HEK293 (cell line): ENCODE data around the gene SCN1A.

ENCODE experiments used
- CTCF ChIA-PET: fragments of 350-600 bp; formaldehyde crosslinking; extraction: SDS; loops from one replicate; lab custom pipeline; 2021; ENCODE audit warnings: antibody characterized with exemption; lab: Yijun Ruan, JAX
- POLR2A ChIA-PET: fragments of 300-600 bp; formaldehyde crosslinking; extraction: SDS; loops from one replicate; lab custom pipeline; 2020; ENCODE audit warnings: antibody characterized with exemption, inconsistent platforms; lab: Yijun Ruan, JAX
- H3K27ac ChIP-seq: fragments of 200-500 bp; sonication (Bioruptor generic); 2 replicates; pipeline ENCODE4 v1.5.1; 2014; ENCODE audit warnings: low read depth, low read length, control low read depth, inconsistent platforms; ENCODE audit errors: extremely low read depth
- H3K36me3 ChIP-seq, 2 experiments: fragments of 200-500 bp in 1 of 2; sonication (Bioruptor generic) in 1 of 2; 1 replicate in 1 of 2; 2 replicates in 1 of 2; pipeline ENCODE4 v1.5.1; 2014 to 2017; ENCODE audit warnings: inconsistent platforms in 2 of 2, low read length in 2 of 2; ENCODE audit not compliant: control insufficient read depth in 2 of 2, insufficient read depth in 1 of 2
- H3K4me1 ChIP-seq: fragments of 200-500 bp; sonication (Bioruptor generic); 2 replicates; pipeline ENCODE4 v1.5.1; 2014; ENCODE audit warnings: mild to moderate bottlenecking, low read length, inconsistent platforms; ENCODE audit not compliant: control insufficient read depth, insufficient read depth
- H3K4me3 ChIP-seq: 2 replicates; pipeline ENCODE4 v1.5.1; 2011; ENCODE audit warnings: low read depth, mild to moderate bottlenecking, control low read depth, low read length, moderate library complexity
- H3K9me3 ChIP-seq: fragments of 200-500 bp; sonication (Bioruptor generic); 2 replicates; pipeline ENCODE4 v1.5.1; 2014; ENCODE audit warnings: low read depth, low read length, inconsistent platforms; ENCODE audit not compliant: control insufficient read depth, insufficient read depth
- BCL11A ChIP-seq: fragments of 450-650 bp; formaldehyde crosslinking; IDR thresholded peaks from 2 replicates; pipeline ENCODE4 v1.5.1; 2016; ENCODE audit warnings: low read depth, missing biosample characterization, missing genetic modification characterization
- GLI2 ChIP-seq: fragments of 450-650 bp; formaldehyde crosslinking; IDR thresholded peaks from 2 replicates; pipeline ENCODE4; 2017; ENCODE audit warnings: missing biosample characterization, missing genetic modification characterization, low read depth, borderline replicate concordance
- KLF1 ChIP-seq: fragments of 450-650 bp; formaldehyde crosslinking; IDR thresholded peaks from 2 replicates; pipeline ENCODE4 v1.5.1; 2016; ENCODE audit warnings: missing biosample characterization, missing genetic modification characterization
- KLF7 ChIP-seq: fragments of 450-650 bp; formaldehyde crosslinking; IDR thresholded peaks from 2 replicates; pipeline ENCODE4 v1.5.1; 2016; ENCODE audit warnings: missing biosample characterization, missing genetic modification characterization, borderline replicate concordance
- ZBTB26 ChIP-seq: fragments of 450-650 bp; formaldehyde crosslinking; optimal IDR thresholded peaks from 2 replicates; pipeline ENCODE3; 2016; ENCODE audit warnings: missing biosample characterization, mild to moderate bottlenecking, missing genetic modification characterization
- ZFP69B ChIP-seq: fragments of 450-650 bp; formaldehyde crosslinking; IDR thresholded peaks from 2 replicates; pipeline ENCODE4 v1.5.1; 2016; ENCODE audit warnings: missing biosample characterization, missing genetic modification characterization
- ZNF112 ChIP-seq: fragments of 450-650 bp; formaldehyde crosslinking; IDR thresholded peaks from 2 replicates; pipeline ENCODE4 v1.5.0; 2017; ENCODE audit warnings: missing biosample characterization, missing genetic modification characterization
- ZNF138 ChIP-seq: fragments of 450-650 bp; formaldehyde crosslinking; IDR thresholded peaks from 2 replicates; pipeline ENCODE4 v1.5.1; 2016; ENCODE audit warnings: missing biosample characterization, missing genetic modification characterization, borderline replicate concordance
- ZNF174 ChIP-seq: fragments of 450-650 bp; formaldehyde crosslinking; IDR thresholded peaks from 2 replicates; pipeline ENCODE4 v1.5.0; 2017; ENCODE audit warnings: missing biosample characterization, mild to moderate bottlenecking, missing genetic modification characterization
- ZNF239 ChIP-seq: fragments of 450-650 bp; formaldehyde crosslinking; IDR thresholded peaks from 2 replicates; pipeline ENCODE4 v1.5.1; 2016; ENCODE audit warnings: missing biosample characterization, missing genetic modification characterization
- ZNF623 ChIP-seq: fragments of 450-650 bp; formaldehyde crosslinking; IDR thresholded peaks from 2 replicates; pipeline ENCODE4 v1.5.1; 2016; ENCODE audit warnings: missing biosample characterization, missing genetic modification characterization
- ZNF624 ChIP-seq: fragments of 450-650 bp; formaldehyde crosslinking; IDR thresholded peaks from 2 replicates; pipeline ENCODE4 v1.5.1; 2017; ENCODE audit warnings: missing biosample characterization, missing genetic modification characterization
- ZNF76 ChIP-seq: fragments of 450-650 bp; formaldehyde crosslinking; IDR thresholded peaks from 2 replicates; pipeline ENCODE4; 2016; ENCODE audit warnings: low read depth, missing biosample characterization, missing genetic modification characterization, borderline replicate concordance
- TF ChIP-seq, protein P1 (sequence below): fragments of 450-650 bp; formaldehyde crosslinking; IDR thresholded peaks from 2 replicates; pipeline ENCODE4 v1.5.1; 2017; ENCODE audit warnings: missing biosample characterization, missing genetic modification characterization
- TF ChIP-seq, protein P2 (sequence below): fragments of 450-650 bp; formaldehyde crosslinking; IDR thresholded peaks from 2 replicates; pipeline ENCODE4 v1.5.1; 2016; ENCODE audit warnings: missing biosample characterization, missing genetic modification characterization
- TF ChIP-seq, protein P3 (sequence below): fragments of 450-650 bp; formaldehyde crosslinking; IDR thresholded peaks from 2 replicates; pipeline ENCODE4 v1.5.1; 2017; ENCODE audit warnings: missing biosample characterization, missing genetic modification characterization
- TF ChIP-seq, protein P4 (sequence below): fragments of 450-650 bp; formaldehyde crosslinking; IDR thresholded peaks from 2 replicates; pipeline ENCODE4 v1.5.1; 2017; ENCODE audit warnings: missing biosample characterization, missing genetic modification characterization

The SCN1A gene

GRCh38 chr2:166135152-166135848 is 7.5 kb upstream of the SCN1A start:
- no peaks in the 10 kb centered on the region for H3K9me3 ChIP-seq
- no peak overlapping the region for H3K4me3 ChIP-seq
- TF ChIP-seq, protein P1, sequence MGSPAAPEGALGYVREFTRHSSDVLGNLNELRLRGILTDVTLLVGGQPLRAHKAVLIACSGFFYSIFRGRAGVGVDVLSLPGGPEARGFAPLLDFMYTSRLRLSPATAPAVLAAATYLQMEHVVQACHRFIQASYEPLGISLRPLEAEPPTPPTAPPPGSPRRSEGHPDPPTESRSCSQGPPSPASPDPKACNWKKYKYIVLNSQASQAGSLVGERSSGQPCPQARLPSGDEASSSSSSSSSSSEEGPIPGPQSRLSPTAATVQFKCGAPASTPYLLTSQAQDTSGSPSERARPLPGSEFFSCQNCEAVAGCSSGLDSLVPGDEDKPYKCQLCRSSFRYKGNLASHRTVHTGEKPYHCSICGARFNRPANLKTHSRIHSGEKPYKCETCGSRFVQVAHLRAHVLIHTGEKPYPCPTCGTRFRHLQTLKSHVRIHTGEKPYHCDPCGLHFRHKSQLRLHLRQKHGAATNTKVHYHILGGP = no peak
- H3K36me3 ChIP-seq = no peaks in the 10 kb centered on the region
- ChIA-PET CTCF (no interaction called here), POLR2A (no interaction called here)
- H3K27ac ChIP-seq = no peak overlapping the region
- H3K4me1 ChIP-seq = no peaks in the 10 kb centered on the region

DNA sequence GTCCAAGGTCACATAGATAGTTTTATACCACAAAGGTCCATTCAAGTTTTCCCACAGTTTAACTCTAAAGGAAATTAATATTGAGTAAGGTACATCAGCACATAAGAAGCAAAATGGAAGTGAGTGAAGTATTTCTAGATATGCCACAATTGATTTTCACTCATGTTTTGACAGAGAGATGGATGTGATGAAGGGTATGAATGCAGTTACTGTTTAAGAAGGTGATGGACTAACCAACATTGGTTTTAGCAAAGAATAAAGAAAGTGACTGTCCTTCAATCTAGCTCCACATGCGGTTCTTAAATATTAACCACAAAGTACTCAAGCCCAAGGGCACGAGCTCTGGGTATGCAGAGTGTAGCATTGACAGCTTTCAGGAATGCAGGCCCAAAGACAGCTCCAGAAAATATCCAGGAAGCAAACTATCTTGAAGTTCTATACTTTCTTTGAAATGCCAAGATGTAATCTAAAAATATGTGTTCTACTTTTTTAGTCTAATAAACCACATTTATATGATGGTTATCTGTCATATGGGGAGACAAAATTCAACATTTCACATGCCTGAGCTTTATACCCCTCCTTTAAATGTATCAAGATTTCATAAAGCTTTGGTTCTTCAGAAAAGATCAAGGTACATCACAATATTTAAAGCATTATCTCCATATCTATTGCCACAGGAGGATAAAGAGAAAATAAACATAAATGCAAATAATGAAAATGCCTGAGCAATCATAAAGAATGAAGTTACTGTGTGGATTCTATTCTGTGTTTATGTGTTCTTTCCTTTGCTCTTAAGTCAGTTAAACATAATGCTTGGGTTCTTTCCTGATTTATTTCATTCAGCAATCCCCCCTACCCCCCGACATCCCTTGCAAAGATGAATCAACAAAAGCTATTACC is 6.7 kb upstream of the SCN1A start:
- TF ChIP-seq ZNF239 = no peak
- no peak for TF ChIP-seq ZFP69B (tag by site-specific recombination)
- TF ChIP-seq, protein P2, sequence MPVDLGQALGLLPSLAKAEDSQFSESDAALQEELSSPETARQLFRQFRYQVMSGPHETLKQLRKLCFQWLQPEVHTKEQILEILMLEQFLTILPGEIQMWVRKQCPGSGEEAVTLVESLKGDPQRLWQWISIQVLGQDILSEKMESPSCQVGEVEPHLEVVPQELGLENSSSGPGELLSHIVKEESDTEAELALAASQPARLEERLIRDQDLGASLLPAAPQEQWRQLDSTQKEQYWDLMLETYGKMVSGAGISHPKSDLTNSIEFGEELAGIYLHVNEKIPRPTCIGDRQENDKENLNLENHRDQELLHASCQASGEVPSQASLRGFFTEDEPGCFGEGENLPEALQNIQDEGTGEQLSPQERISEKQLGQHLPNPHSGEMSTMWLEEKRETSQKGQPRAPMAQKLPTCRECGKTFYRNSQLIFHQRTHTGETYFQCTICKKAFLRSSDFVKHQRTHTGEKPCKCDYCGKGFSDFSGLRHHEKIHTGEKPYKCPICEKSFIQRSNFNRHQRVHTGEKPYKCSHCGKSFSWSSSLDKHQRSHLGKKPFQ = no peak
- TF ChIP-seq, protein P3, sequence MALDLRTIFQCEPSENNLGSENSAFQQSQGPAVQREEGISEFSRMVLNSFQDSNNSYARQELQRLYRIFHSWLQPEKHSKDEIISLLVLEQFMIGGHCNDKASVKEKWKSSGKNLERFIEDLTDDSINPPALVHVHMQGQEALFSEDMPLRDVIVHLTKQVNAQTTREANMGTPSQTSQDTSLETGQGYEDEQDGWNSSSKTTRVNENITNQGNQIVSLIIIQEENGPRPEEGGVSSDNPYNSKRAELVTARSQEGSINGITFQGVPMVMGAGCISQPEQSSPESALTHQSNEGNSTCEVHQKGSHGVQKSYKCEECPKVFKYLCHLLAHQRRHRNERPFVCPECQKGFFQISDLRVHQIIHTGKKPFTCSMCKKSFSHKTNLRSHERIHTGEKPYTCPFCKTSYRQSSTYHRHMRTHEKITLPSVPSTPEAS (tag by site-specific recombination) = no peak
- no peak for TF ChIP-seq ZNF624
- TF ChIP-seq KLF1 (tag by site-specific recombination) = no peak
- no peak for TF ChIP-seq ZNF112 (tag by site-specific recombination)
- TF ChIP-seq KLF7 (tag by site-specific recombination) = no peak
- no peak for TF ChIP-seq ZBTB26 (tag by site-specific recombination)
- TF ChIP-seq, protein P4, sequence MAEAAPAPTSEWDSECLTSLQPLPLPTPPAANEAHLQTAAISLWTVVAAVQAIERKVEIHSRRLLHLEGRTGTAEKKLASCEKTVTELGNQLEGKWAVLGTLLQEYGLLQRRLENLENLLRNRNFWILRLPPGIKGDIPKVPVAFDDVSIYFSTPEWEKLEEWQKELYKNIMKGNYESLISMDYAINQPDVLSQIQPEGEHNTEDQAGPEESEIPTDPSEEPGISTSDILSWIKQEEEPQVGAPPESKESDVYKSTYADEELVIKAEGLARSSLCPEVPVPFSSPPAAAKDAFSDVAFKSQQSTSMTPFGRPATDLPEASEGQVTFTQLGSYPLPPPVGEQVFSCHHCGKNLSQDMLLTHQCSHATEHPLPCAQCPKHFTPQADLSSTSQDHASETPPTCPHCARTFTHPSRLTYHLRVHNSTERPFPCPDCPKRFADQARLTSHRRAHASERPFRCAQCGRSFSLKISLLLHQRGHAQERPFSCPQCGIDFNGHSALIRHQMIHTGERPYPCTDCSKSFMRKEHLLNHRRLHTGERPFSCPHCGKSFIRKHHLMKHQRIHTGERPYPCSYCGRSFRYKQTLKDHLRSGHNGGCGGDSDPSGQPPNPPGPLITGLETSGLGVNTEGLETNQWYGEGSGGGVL (tag by site-specific recombination) = no peak
- TF ChIP-seq BCL11A (tag by site-specific recombination) = no peak
- no peak for TF ChIP-seq GLI2 (tag by site-specific recombination)
- no peak for TF ChIP-seq ZNF174
- no peak for TF ChIP-seq ZNF76 (tag by site-specific recombination)
- no peak for TF ChIP-seq ZNF623
- TF ChIP-seq ZNF138 (tag by site-specific recombination) = no peak
- TF ChIP-seq, all 188 proteins: peak for 0
- Histone ChIP-seq H3K4me3 (no peak overlapping the region), H3K4me1 (no peaks in the 10 kb centered on the region), H3K27ac (no peak overlapping the region), H3K9me3 (no peaks in the 10 kb centered on the region), H3K36me3 (no peaks in the 10 kb centered on the region)
- POLR2A ChIA-PET = no interaction called here
- CTCF ChIA-PET = interaction anchor here (0.6 kb wide), 1 partner anchor 972 kb away, joined by 3 read pairs; no protein-coding TSS in a partner anchor
